Keratinocyte (primary cell): ENCODE measurements around the gene CELF2. TPM values are rescaled to one million over a fixed set of nuclear protein-coding genes. Genes with fewer than 3 reads are reported as not detected.

ENCODE experiments used
- DNase-seq: peaks from one replicate; pipeline ENCODE4 v3.0.0-alpha.2; 2011; ENCODE audit warnings: low read depth, missing footprints, low spot score
- FAIRE-seq: peaks from 2 replicates; lab custom pipeline; 2011; peaks lifted over from hg19 to GRCh38; lab: Jason Lieb, UNC
- H2AFZ ChIP-seq: 2 replicates; pipeline ENCODE4 v1.6.0; 2012; ENCODE audit warnings: low read length, control low read depth, inconsistent platforms; ENCODE audit not compliant: control insufficient read depth
- H3K27ac ChIP-seq: 2 replicates; pipeline ENCODE4 v1.5.1; 2011; ENCODE audit warnings: low read length; ENCODE audit not compliant: control insufficient read depth, insufficient read depth
- H3K27me3 ChIP-seq: 3 replicates; pipeline ENCODE4 v1.6.0; 2011; ENCODE audit warnings: low read length; ENCODE audit not compliant: control insufficient read depth, insufficient read depth; ENCODE audit errors: extremely low read depth
- H3K36me3 ChIP-seq, 2 experiments: 2 replicates in 1 of 2; 3 replicates in 1 of 2; pipeline ENCODE4 v1.5.1; 2011; ENCODE audit warnings: low read length in 2 of 2, mild to moderate bottlenecking in 1 of 2; ENCODE audit not compliant: control insufficient read depth in 2 of 2, insufficient read depth in 2 of 2; ENCODE audit errors: extremely low read depth in 1 of 2
- H3K4me1 ChIP-seq: 3 replicates; pipeline ENCODE4 v1.5.1; 2011; ENCODE audit warnings: low read length; ENCODE audit not compliant: control insufficient read depth, insufficient read depth; ENCODE audit errors: extremely low read depth
- H3K4me2 ChIP-seq: 3 replicates; pipeline ENCODE4 v1.6.0; 2011; ENCODE audit warnings: low read depth, low read length; ENCODE audit not compliant: control insufficient read depth, insufficient read depth; ENCODE audit errors: extremely low read depth
- H3K4me3 ChIP-seq, 3 experiments: fragments of 200-600 bp in 1 of 3; sonication (generic) in 1 of 3; 2 replicates in 2 of 3; 3 replicates in 1 of 3; pipeline ENCODE4 v1.5.1; 2011 to 2016; ENCODE audit warnings: low read length in 3 of 3, mild to moderate bottlenecking in 3 of 3, control low read depth in 2 of 3, inconsistent platforms in 1 of 3, low read depth in 1 of 3, mixed read lengths in 1 of 3, mixed run types in 1 of 3, moderate library complexity in 1 of 3; ENCODE audit not compliant: control insufficient read depth in 2 of 3, insufficient read depth in 2 of 3; ENCODE audit errors: extremely low read depth in 1 of 3
- H3K79me2 ChIP-seq: 2 replicates; pipeline ENCODE4 v1.6.0; 2012; ENCODE audit warnings: low read length; ENCODE audit not compliant: control insufficient read depth, insufficient read depth
- H3K9ac ChIP-seq: 3 replicates; pipeline ENCODE4 v1.6.0; 2011; ENCODE audit warnings: low read length; ENCODE audit not compliant: control insufficient read depth, insufficient read depth; ENCODE audit errors: extremely low read depth
- H3K9me1 ChIP-seq: 3 replicates; pipeline ENCODE4 v1.6.0; 2011; ENCODE audit warnings: low read length; ENCODE audit not compliant: control insufficient read depth, insufficient read depth; ENCODE audit errors: extremely low read depth
- H3K9me3 ChIP-seq: 2 replicates; pipeline ENCODE4 v1.5.1; 2012; ENCODE audit warnings: low read depth, low read length; ENCODE audit not compliant: control insufficient read depth
- H4K20me1 ChIP-seq: 3 replicates; pipeline ENCODE4 v1.6.0; 2011; ENCODE audit warnings: low read length; ENCODE audit not compliant: control insufficient read depth, insufficient read depth; ENCODE audit errors: extremely low read depth
- EZH2 ChIP-seq: IDR thresholded peaks from one replicate; pipeline ENCODE4 v1.6.1; 2012; ENCODE audit warnings: inconsistent platforms, mild to moderate bottlenecking, low read length, moderate library complexity
- dilution Hi-C: fragments of 300-500 bp; cut with MboI; formaldehyde crosslinking; loops from one replicate; pipeline ENCODE4 v1.7.0; 2020; ENCODE audit warnings: low sequenced_read_pairs; ENCODE audit not compliant: extremely low pct_ligation_motif_present
- polyA plus RNA-seq, 5 experiments: library from polyadenylated mRNA; depleted of rRNA in 3 of 5; stranded (reverse) in 3 of 5; stranded (forward) in 1 of 5; unstranded in 1 of 5; fragments of >200 nt; gene quantifications; 1 replicate in 1 of 5; 2 replicates in 3 of 5; 3 replicates in 1 of 5; pipeline versions ENCODE4 v1.2.1 to v1.2.3, GENCODE V29; 2011 to 2012; ENCODE audit warnings: missing spikeins in 2 of 5, low read depth in 1 of 5, low replicate concordance in 1 of 5
- TF ChIP-seq, protein P1 (sequence below), 3 experiments: IDR thresholded peaks in 1 of 3; conservative IDR thresholded peaks in 1 of 3; optimal IDR thresholded peaks in 1 of 3; 2 replicates in 2 of 3; 3 replicates in 1 of 3; pipeline versions ENCODE3 to v1.5.1; 2011; ENCODE audit warnings: low read length in 3 of 3, mild to moderate bottlenecking in 3 of 3, moderate library complexity in 2 of 3, control low read depth in 1 of 3, inconsistent platforms in 1 of 3; ENCODE audit not compliant: insufficient read depth in 2 of 3; ENCODE audit errors: extremely low read depth in 1 of 3

CELF2 gene
- polyA plus RNA-seq, 1 donor (not counting 4 experiments of a cell fraction or from before 2014, with no cell fraction given): 9.8 TPM

DNA sequence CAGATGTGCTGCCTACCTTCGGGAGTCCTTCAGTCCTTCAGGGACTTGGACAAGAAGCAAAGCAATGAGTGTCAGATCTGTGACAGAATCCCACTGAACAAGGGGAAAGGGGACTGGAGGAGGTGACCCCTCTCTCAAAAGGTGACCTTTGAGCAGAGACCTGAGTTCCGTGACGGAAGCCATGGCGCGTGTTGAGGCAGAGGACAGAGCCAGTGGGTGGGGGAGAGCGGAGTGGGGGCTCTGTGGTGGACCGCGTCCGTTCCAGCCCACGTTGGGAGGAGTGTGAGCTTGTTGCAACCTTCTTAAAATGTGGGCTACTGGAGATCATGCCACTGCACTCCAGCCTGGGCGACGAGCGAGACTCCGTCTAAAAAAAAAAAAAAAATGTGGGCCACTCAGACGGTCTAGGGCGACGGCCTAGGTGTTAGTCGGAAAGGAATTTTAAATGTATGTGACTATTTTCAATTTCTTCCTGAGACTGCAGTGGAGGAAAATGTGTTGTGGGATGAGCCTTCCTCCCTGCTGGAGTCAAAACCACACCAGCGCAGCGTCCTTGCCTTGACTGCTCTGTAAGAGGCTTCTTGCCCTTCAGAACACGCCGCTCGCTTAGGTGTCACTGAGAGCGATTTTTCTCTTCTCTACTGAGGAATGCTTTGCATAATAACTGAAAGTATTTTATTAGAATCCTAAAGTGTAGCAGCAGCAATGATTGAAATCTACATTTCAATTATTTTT is 272.7 kb downstream of the CELF2 start:
- Histone ChIP-seq H2AFZ (no peak overlapping the region), H4K20me1 (no peaks in the 10 kb centered on the region), H3K9me1 (no peaks in the 10 kb centered on the region), H3K4me2 (no peak overlapping the region), H3K9me3 (no peaks in the 10 kb centered on the region), H3K27ac (no peak overlapping the region), H3K27me3 (no peaks in the 10 kb centered on the region), H3K4me1 (no peaks in the 10 kb centered on the region), H3K9ac (no peak overlapping the region), H3K36me3 (peaks cover 0 to 2% of the 10 kb centered on the region in 2 experiments), H3K4me3 (no peak overlapping the region), H3K79me2 (no peaks in the 10 kb centered on the region)
- no peak for FAIRE-seq
- dilution Hi-C loops: no loop called here
- TF ChIP-seq, protein P1, sequence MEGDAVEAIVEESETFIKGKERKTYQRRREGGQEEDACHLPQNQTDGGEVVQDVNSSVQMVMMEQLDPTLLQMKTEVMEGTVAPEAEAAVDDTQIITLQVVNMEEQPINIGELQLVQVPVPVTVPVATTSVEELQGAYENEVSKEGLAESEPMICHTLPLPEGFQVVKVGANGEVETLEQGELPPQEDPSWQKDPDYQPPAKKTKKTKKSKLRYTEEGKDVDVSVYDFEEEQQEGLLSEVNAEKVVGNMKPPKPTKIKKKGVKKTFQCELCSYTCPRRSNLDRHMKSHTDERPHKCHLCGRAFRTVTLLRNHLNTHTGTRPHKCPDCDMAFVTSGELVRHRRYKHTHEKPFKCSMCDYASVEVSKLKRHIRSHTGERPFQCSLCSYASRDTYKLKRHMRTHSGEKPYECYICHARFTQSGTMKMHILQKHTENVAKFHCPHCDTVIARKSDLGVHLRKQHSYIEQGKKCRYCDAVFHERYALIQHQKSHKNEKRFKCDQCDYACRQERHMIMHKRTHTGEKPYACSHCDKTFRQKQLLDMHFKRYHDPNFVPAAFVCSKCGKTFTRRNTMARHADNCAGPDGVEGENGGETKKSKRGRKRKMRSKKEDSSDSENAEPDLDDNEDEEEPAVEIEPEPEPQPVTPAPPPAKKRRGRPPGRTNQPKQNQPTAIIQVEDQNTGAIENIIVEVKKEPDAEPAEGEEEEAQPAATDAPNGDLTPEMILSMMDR (optimal IDR thresholded peaks at IDR 0.05 in 1 of 3, IDR thresholded peaks at IDR 0.05 in 1 of 3, conservative IDR thresholded peaks at IDR 0.05 in 1 of 3; ENCODE audit: extremely low read depth in 1 of 3, insufficient read depth in 2 of 3, low read length in 3 of 3): no peak
- TF ChIP-seq EZH2: no peak
- DNase-seq: no peak

GRCh38 chr10:11292576-11293302 is 275.1 kb downstream of the CELF2 start:
- no peak overlapping the region for H3K4me3 ChIP-seq
- H3K9ac ChIP-seq: no peak overlapping the region
- no peaks in the 10 kb centered on the region for H3K4me1 ChIP-seq
- FAIRE-seq: no peak
- no peaks in the 10 kb centered on the region for H4K20me1 ChIP-seq
- no peak overlapping the region for H3K27ac ChIP-seq
- H3K9me3 ChIP-seq: no peaks in the 10 kb centered on the region
- H3K36me3 ChIP-seq: peaks cover 0 to 2% of the 10 kb centered on the region in 2 experiments
- H3K9me1 ChIP-seq: no peaks in the 10 kb centered on the region
- no peak overlapping the region for H3K4me2 ChIP-seq
- H3K79me2 ChIP-seq: no peaks in the 10 kb centered on the region
- dilution Hi-C loops: no loop called here
- DNase-seq: no peak
- no peak overlapping the region for H2AFZ ChIP-seq
- no peaks in the 10 kb centered on the region for H3K27me3 ChIP-seq
- TF ChIP-seq, protein P1 (optimal IDR thresholded peaks at IDR 0.05 in 1 of 3, IDR thresholded peaks at IDR 0.05 in 1 of 3, conservative IDR thresholded peaks at IDR 0.05 in 1 of 3; ENCODE audit: extremely low read depth in 1 of 3, insufficient read depth in 2 of 3, low read length in 3 of 3): no peak
